H9 (cell line): Measurements from ENCODE around the gene ANGPT4. TPM values are rescaled to one million over a fixed set of nuclear protein-coding genes. Genes with fewer than 3 reads are reported as not detected.

Experiments
- DNase-seq: peaks from one replicate; pipeline ENCODE4 v3.0.0-alpha.2; 2017
- H2AFZ ChIP-seq: one replicate; pipeline ENCODE4 v1.6.1; 2013; ENCODE audit warnings: mild to moderate bottlenecking, low read length, control low read depth, moderate library complexity
- H2AK5ac ChIP-seq: 2 replicates; pipeline ENCODE4 v1.6.1; 2013; ENCODE audit warnings: low read length, control low read depth, mixed read lengths; ENCODE audit not compliant: insufficient read length
- H2BK120ac ChIP-seq: one replicate; pipeline ENCODE4 v1.6.1; 2013; ENCODE audit warnings: low read depth, mild to moderate bottlenecking, low read length, control low read depth, inconsistent platforms; ENCODE audit not compliant: poor library complexity, severe bottlenecking
- H2BK12ac ChIP-seq: 2 replicates; pipeline ENCODE4 v1.6.1; 2013; ENCODE audit warnings: low read length, control low read depth, mixed read lengths, low read depth; ENCODE audit not compliant: insufficient read length
- H2BK15ac ChIP-seq: 2 replicates; pipeline ENCODE4 v1.6.1; 2013; ENCODE audit warnings: low read depth, low read length, control low read depth
- H2BK20ac ChIP-seq: one replicate; pipeline ENCODE4 v1.6.1; 2013; ENCODE audit warnings: low read depth, mild to moderate bottlenecking, low read length, control low read depth, inconsistent platforms; ENCODE audit not compliant: poor library complexity, severe bottlenecking
- H2BK5ac ChIP-seq: 2 replicates; pipeline ENCODE4 v1.6.1; 2013; ENCODE audit warnings: low read length, control low read depth, mixed read lengths; ENCODE audit not compliant: insufficient read length
- H3K14ac ChIP-seq: 2 replicates; pipeline ENCODE4 v1.6.1; 2013; ENCODE audit warnings: low read length, control low read depth; ENCODE audit not compliant: insufficient read depth
- H3K18ac ChIP-seq: 2 replicates; pipeline ENCODE4 v1.6.1; 2013; ENCODE audit warnings: low read depth, mild to moderate bottlenecking, mixed read lengths, low read length, control low read depth; ENCODE audit not compliant: insufficient read length
- H3K23ac ChIP-seq: 2 replicates; pipeline ENCODE4 v1.6.1; 2013; ENCODE audit warnings: low read length, control low read depth, mixed read lengths, low read depth; ENCODE audit not compliant: insufficient read length
- H3K23me2 ChIP-seq: 2 replicates; pipeline ENCODE4 v1.6.1; 2013; ENCODE audit warnings: low read depth, mild to moderate bottlenecking, mixed read lengths, low read length, control low read depth; ENCODE audit not compliant: insufficient read length, poor library complexity, severe bottlenecking
- H3K27ac ChIP-seq: 2 replicates; pipeline ENCODE4 v1.5.1; 2013; ENCODE audit warnings: low read length, control low read depth, mixed read lengths, low read depth; ENCODE audit not compliant: insufficient read length
- H3K27me3 ChIP-seq: 2 replicates; pipeline ENCODE4 v1.6.1; 2013; ENCODE audit warnings: low read length, control low read depth, inconsistent platforms; ENCODE audit not compliant: insufficient read depth
- H3K4ac ChIP-seq: 2 replicates; pipeline ENCODE4 v1.6.1; 2013; ENCODE audit warnings: low read depth, mild to moderate bottlenecking, control low read depth, inconsistent platforms, low read length, moderate library complexity
- H3K4me1 ChIP-seq: 2 replicates; pipeline ENCODE4 v1.6.1; 2013; ENCODE audit warnings: low read length, control low read depth, inconsistent platforms; ENCODE audit not compliant: insufficient read depth
- H3K4me2 ChIP-seq: 2 replicates; pipeline ENCODE4 v1.6.1; 2013; ENCODE audit warnings: low read length, control low read depth, mixed read lengths; ENCODE audit not compliant: insufficient read length, insufficient read depth
- H3K56ac ChIP-seq: 2 replicates; pipeline ENCODE4 v1.6.1; 2013; ENCODE audit warnings: low read depth, mild to moderate bottlenecking, mixed read lengths, low read length, control low read depth; ENCODE audit not compliant: insufficient read length
- H3K79me1 ChIP-seq: 2 replicates; pipeline ENCODE4 v1.6.1; 2013; ENCODE audit warnings: low read depth, mild to moderate bottlenecking, moderate library complexity, low read length, control low read depth, inconsistent platforms; ENCODE audit not compliant: insufficient read depth, poor library complexity, severe bottlenecking
- H3K79me2 ChIP-seq: 2 replicates; pipeline ENCODE4 v1.6.1; 2013; ENCODE audit warnings: low read length, control low read depth, inconsistent platforms; ENCODE audit not compliant: insufficient read depth
- H3K9ac ChIP-seq: 2 replicates; pipeline ENCODE4 v1.6.1; 2013; ENCODE audit warnings: low read length, control low read depth, mixed read lengths; ENCODE audit not compliant: insufficient read length; ENCODE audit errors: extremely low read depth
- H3K9me3 ChIP-seq: one replicate; pipeline ENCODE4 v1.6.1; 2013; ENCODE audit warnings: low read depth, low read length, inconsistent platforms; ENCODE audit not compliant: control insufficient read depth
- H3T11ph ChIP-seq: one replicate; pipeline ENCODE4 v1.6.1; 2013; ENCODE audit warnings: mild to moderate bottlenecking, low read length, control low read depth, inconsistent platforms
- H4K20me1 ChIP-seq: one replicate; pipeline ENCODE4 v1.6.1; 2013; ENCODE audit not compliant: control insufficient read depth, insufficient read length, insufficient read depth
- H4K5ac ChIP-seq: 2 replicates; pipeline ENCODE4 v1.6.1; 2013; ENCODE audit warnings: low read depth, mild to moderate bottlenecking, mixed read lengths, low read length, control low read depth; ENCODE audit not compliant: insufficient read length
- H4K8ac ChIP-seq: replicated peaks from 2 replicates; pipeline ENCODE4 v1.6.1; 2013; ENCODE audit warnings: low read length, control low read depth, mixed read lengths, low read depth; ENCODE audit not compliant: insufficient read length
- H4K91ac ChIP-seq: 2 replicates; pipeline ENCODE4 v1.6.1; 2013; ENCODE audit warnings: low read depth, mild to moderate bottlenecking, moderate library complexity, mixed read lengths, low read length, control low read depth; ENCODE audit not compliant: insufficient read length
- H3K27ac Mint-ChIP-seq, 3 experiments: 2 replicates in 2 of 3; 3 replicates in 1 of 3; pipeline ENCODE4 v1.8.0; 2020 to 2021; ENCODE audit warnings: mixed read lengths in 3 of 3, mild to moderate bottlenecking in 1 of 3, moderate library complexity in 1 of 3
- H3K27me3 Mint-ChIP-seq: 2 replicates; pipeline ENCODE4 v1.8.0; 2021; ENCODE audit warnings: low read depth, mild to moderate bottlenecking, moderate library complexity, mixed read lengths
- H3K36me3 Mint-ChIP-seq, 3 experiments: 2 replicates in 2 of 3; 3 replicates in 1 of 3; pipeline ENCODE4 v1.8.0; 2020 to 2021; ENCODE audit warnings: low read depth in 3 of 3, mixed read lengths in 3 of 3; ENCODE audit not compliant: insufficient read depth in 1 of 3
- H3K4me1 Mint-ChIP-seq, 2 experiments: 2 replicates each; pipeline ENCODE4 v1.8.0; 2020; ENCODE audit warnings: mixed read lengths in 2 of 2
- H3K4me3 Mint-ChIP-seq, 2 experiments: 2 replicates in 1 of 2; 3 replicates in 1 of 2; pipeline ENCODE4 v1.8.0; 2020 to 2021; ENCODE audit warnings: mild to moderate bottlenecking in 2 of 2, mixed read lengths in 2 of 2, moderate library complexity in 1 of 2
- H3K9me3 Mint-ChIP-seq, 2 experiments: 2 replicates in 1 of 2; 3 replicates in 1 of 2; pipeline ENCODE4 v1.8.0; 2020; ENCODE audit warnings: mild to moderate bottlenecking in 2 of 2, mixed read lengths in 2 of 2, moderate library complexity in 1 of 2
- CTCF ChIP-seq: fragments of 200-600 bp; sonication (generic); conservative IDR thresholded peaks from 3 replicates; pipeline ENCODE4 v1.8.0; 2021; ENCODE audit warnings: antibody characterized with exemption, mild to moderate bottlenecking
- WGBS: extraction: QIAGEN DNeasy Blood & Tissue Kit; methylation state at CpG from one replicate; pipeline ENCODE4 v1.1.7; 2013; ENCODE audit warnings: missing lambda C conversion rate, low lambda C conversion rate, mixed read lengths; ENCODE audit not compliant: insufficient read length; ENCODE audit errors: extremely low coverage; 5-methylcytosine and 5-hydroxymethylcytosine counted together
- total RNA-seq: library from RNA; stranded (reverse); gene quantifications from 2 replicates; pipeline ENCODE4 v1.2.1, GENCODE V29; 2021

Gene ANGPT4
- total RNA-seq, 1 experiment from 2014 or later: 0.11 TPM

GRCh38 chr20:944774-945410 lies 28.8 kb upstream of the ANGPT4 start:
- no peak overlapping the region for H3K18ac ChIP-seq
- H3K79me1 ChIP-seq: no peaks in the 10 kb centered on the region
- Mint-ChIP-seq H3K36me3 (no peaks in the 10 kb centered on the region), H3K9me3 (no peaks in the 10 kb centered on the region; a peak in 1 of 5 replicates), H3K27ac (peak overlapping the region in 2 of 3 experiments; percentile 37 to 39; a peak in 3 of 7 replicates), H3K4me3 (peak overlapping the region; percentile 5 to 30; a peak in 2 of 5 replicates), H3K27me3 (peaks cover 10% of the 10 kb centered on the region), H3K4me1 (peaks cover 31 to 32% of the 10 kb centered on the region in 2 experiments)
- H4K20me1 ChIP-seq: no peaks in the 10 kb centered on the region
- no peak overlapping the region for H2BK20ac ChIP-seq
- H2BK5ac ChIP-seq: no peak overlapping the region
- H2BK15ac ChIP-seq: no peak overlapping the region
- H2BK120ac ChIP-seq: no peak overlapping the region
- H3K14ac ChIP-seq: no peak overlapping the region
- no peak overlapping the region for H3K9ac ChIP-seq
- WGBS: no CpG with 5 or more reads among the region's 13 CpGs
- H4K8ac ChIP-seq: no peak overlapping the region
- no peaks in the 10 kb centered on the region for H3K27me3 ChIP-seq
- DNase-seq: no peak
- no peaks in the 10 kb centered on the region for H3K79me2 ChIP-seq
- no peak overlapping the region for H3T11ph ChIP-seq
- no peaks in the 10 kb centered on the region for H3K9me3 ChIP-seq
- H3K23ac ChIP-seq: no peak overlapping the region
- H3K4me2 ChIP-seq: no peak overlapping the region
- no peak overlapping the region for H2AFZ ChIP-seq
- H2AK5ac ChIP-seq: no peak overlapping the region
- H3K27ac ChIP-seq: no peak overlapping the region
- no peak overlapping the region for H4K91ac ChIP-seq
- no peak overlapping the region for H2BK12ac ChIP-seq
- H3K56ac ChIP-seq: no peak overlapping the region
- no peak overlapping the region for H4K5ac ChIP-seq
- no peaks in the 10 kb centered on the region for H3K23me2 ChIP-seq
- no peak overlapping the region for H3K4ac ChIP-seq
- no peak for TF ChIP-seq CTCF
- peaks cover 5% of the 10 kb centered on the region; the same call in 1 of the 2 replicates for H3K4me1 ChIP-seq
